GM04504 (cell line): ENCODE data around the gene GGCT.

ENCODE experiments used
- DNase-seq: peaks from one replicate; pipeline ENCODE4 v3.0.0-alpha.2; 2012; ENCODE audit warnings: low read depth

The GGCT gene

DNA sequence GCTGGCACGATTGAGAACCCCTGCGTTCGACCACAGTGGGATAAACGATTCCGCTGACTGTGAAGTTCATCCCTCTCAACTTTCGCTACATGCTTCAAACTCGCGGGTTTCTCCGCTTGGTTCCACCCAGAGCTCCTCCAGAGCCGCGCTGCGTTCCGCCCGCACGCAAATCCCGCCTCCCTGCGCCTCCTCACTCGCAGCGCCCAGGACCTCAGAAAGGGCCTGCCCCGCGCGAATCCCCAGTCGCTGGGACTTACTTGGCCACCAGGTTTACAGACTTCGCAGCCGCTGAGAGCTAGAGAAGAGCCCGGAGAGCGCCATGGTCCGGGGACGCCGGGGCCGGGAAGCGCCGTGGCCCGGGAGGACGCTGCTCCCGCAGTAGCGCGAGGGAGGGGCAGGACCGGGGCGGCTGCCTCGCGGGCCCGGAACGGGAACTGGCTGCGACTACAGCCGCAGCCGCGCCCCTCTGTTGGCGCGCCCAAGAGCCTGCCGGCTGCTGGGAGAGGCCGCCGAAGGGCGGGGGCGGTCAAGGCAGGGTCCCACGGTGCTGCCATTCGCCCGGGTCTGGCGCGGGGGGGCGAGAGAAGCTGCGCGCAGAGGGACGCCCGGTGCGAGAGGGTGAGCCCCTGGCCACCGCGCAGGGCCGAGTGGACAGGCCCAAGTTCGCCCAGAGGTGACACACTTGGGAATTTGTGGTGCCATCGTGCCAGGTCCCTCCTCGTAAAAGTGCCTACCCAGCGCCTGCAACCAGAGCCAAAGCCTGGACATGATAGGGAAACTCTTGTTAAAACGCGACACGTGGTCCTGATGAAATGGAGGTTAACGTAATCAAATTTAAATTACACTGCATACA is 26.1 kb downstream of the GGCT start, which contains the start of gene NOD1:
Gene NOD1 (minus strand): TSS at position 436 of the 853 bp plus-strand sequence. CDS start 21,863 bp downstream, outside the sequence.
- DNase-seq, result no peak

DNA sequence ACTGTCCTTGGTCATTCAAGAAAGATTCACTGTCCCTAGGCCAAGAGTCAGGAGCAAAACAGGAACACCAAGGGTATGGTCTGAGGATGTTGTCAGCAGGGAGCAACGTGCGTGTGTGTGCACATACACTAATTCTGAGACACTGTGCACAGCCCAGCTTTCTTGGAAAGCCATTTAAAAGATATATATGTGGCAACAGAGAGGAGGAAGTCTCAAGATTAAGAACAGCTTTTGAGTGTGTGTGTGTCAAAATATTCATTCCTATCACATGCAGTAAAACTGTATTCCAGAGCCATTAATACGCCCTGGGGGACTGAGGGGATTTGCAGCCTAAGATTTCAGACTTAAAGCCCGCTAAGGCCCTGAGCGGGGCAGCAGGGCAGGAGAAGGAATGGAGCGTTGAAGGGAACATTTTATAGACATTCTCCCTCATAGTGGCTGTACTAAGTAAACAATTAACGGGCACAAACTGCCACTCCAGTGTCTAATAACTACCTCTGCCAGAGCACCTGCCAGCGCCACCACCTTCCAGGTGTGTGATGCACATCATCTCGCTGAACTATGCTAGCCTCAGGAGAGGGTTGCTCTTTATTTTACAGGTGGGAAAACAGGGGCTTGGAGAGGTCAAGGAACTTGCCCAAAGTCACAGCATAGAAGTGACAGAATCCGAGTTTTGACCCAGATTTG is 28.0 kb downstream of the GGCT start:
- no peak for DNase-seq

DNA sequence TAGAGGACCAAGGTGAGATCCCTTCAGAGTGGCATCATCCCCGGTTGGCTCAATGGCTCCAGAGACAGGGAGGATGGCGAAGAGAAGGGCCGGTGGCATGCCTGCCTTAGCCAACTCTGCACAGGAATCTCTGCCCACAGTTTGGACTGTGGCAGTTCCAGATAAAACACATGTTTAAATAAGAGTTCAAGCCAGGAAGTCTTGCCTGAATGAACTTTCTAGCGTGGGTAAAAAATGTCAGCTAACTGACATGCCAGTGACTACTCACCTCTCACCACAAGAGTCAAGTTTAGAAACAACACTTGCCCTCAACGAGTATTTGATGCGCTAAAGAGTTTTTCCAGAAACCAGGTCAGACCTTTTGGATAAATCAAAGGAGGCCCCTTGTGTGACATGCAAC is 29.0 kb downstream of the GGCT start:
- no peak for DNase-seq

DNA sequence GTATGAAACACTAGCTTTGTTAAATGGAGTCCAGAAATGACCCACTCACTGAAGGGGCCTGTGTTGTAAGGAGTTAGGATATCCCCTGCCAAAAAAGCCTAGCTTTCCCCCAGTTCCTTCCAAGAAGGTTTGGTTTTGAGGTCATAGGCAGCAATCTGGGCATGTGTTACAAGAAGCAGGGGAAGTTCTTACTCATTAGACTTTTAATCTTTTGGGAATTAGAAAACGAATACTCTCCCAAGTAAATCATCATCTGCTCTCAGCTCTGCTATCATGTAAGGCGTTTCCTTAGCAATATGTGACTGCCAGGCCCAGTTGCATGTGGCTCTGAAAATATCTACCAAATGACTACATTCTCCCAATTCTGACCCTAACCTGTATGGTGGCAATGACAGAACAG is 29.7 kb downstream of the GGCT start:
- DNase-seq, result peak; percentile 74

DNA sequence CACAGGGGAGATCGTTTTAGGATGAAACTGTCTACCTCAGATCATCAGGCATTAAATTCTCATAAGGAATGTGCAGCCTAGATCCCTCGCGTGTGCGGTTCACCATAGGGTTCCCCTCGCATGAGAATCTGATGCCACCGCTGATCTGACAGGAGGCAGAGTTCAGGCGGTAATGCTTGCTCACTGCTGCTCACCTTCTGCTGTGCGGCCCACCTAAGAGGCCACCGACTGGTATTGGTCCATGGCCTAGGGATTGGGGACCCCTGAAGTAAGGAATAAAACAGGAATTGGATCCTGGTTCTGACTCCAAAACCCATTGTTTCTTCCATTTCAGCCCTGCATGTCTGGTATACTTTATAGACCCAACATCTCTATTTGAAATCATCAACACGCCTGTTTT is 30.1 kb downstream of the GGCT start:
- DNase-seq, result no peak

DNA sequence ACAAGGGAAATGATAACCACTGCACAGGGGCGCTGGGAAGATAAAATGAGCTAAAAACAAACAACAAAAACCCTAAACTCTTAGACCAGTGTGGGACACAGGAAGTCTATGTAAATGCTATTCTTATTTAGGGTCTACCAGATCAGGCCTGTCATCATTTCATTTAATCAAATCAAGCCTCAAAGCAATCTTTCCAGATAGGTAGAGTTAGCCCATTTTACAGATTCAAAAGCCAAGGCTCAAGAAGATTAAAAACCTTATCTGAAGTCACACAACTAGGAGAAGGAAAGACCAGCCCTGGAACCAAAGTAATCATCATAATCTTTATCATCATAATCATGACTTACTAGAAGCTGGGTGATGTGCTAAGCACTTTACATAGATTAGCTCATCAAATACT is 30.7 kb downstream of the GGCT start:
- DNase-seq, result no peak

DNA sequence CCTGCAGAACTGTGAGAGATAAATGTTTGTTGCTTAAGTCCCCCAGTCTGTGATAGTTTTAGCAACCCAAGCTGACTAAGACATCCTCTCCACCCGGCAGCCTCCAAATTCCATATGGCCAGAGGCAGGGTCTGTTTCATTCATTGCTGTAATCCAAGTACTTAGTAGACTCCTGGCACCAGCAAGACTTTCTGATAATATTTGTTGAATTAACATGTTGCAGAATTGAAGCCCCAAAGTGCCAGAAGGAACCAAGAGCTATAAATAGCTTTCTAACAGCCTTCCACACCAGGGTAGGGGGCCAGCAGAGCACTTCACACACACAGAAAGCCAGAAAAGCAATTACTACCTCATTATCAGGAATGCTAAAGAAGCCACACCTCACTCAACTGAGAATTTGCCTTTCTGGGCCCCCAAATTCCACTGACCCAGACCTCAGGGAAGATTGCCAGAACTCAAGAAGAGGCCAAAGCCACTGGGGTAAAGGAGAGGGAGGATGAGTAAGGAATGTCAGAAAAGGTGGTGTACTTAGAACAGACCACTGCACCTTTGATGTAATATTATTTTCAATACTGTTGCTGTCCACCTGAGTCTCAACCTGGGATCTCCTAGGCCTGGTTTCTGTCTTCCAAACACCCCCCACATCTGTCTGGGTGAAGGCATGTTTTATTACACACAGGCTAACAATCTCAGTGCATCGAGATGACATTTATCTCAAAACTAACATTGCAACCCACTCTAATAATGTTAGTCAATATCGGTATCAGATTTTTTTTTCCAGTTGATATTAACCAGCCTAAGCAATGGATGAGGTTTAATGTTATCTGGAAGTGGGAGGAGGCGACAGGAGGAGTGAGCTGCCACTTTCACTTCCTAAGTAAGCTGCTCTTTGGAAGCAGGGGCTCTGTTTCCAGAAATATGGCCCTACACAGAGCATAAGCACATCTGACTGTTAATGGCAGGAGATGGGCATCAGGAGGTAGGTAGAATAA is 31.5 kb downstream of the GGCT start:
- DNase-seq, result no peak

DNA sequence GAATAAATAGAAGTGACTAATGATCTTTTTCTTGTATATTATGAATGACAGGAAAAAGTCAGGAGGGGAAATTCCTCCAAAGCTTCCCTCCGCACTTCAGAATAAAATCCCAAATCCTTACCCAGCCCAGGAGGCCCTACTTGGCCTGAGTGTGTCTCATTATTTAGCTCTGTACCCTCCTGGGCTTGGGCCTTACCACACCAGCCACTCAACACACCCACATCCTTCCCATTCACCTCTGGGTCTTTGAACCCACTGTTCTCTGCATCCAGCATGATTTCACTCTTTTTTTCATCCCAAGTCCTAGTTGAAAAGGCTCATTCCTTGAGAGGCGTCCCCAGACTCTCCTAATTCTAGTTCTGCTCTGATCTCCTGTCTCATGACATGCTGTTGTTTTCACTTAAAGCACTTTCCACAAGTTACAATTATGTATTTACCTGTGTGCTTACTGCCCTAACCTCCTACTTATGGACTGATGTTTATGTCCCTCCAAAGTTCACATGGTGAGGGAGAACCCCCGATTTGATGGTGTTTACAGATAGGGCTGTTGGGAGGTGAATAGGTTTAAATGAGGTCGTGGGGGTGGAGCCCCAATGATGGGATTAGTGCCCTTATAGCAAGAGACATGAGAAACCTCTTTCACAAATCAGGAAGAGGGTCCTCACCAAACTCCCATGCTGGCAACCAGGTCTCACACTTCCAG is 32.4 kb downstream of the GGCT start:
- no peak for DNase-seq

DNA sequence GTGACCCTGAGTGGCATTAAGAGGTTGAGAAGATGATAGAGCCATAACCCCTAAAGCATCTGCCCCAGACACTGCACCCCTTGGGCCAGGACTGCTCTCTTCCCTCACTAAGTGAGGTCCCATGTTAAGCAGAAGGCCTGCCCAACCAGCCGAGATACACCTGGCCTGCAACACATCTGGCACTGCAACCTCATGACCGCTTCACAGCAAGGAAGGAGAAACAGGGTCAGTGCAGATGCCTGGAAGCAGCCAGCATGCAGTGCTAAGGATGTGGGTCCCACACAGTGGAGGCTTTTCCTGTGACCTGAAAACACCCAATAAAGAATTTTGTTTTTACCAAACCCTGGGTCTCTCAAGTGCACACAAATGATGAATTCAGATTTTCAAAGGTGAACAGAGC is 33.4 kb downstream of the GGCT start:
- DNase-seq, result no peak

DNA sequence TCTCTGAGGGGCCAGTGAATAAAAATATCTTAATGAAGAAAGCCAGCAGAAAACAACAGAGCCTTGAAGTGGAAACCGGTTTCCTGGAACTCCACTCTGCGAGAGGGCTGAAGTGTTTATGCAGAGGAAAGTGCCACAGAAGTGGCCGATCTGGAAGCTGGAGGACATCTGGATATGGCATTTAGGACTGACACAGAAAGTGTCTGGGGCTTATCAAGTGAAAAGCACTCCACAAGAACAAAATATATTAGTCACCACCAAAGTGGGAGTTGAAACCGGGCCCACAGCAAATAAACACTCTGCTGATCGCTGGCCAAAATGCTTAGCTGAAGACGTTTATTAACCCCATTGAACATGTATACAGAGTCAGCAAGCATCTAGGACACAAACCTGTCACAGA is 33.9 kb downstream of the GGCT start:
- peak; percentile 60 for DNase-seq

DNA sequence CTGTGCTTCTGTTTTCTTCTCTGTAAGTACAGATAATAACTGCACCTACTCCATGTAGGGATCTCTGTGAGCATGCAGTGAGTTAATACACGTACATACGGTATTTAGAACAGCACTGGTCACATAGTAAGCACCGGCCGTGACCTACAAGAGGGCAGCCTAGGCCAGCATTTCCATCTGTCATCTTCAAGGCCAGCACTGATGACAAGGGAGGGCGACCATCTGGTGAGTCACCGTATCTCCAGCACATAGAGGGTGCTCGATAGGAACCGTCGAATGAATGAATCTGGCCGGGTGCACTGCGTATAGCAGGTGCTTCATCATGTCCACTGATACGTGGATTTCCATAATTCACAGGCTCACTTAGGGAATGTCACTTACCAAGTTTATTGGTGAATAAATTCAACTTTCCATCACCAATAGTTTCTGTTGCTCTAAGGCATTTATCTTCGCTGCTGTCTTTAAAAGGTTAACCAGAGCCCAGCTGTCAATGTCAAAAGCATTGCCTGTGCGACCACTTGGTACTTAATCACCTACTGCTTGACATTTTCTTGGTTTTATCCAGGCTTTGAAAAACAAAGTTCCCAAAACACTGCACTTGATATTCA is 34.4 kb downstream of the GGCT start:
- no peak for DNase-seq

DNA sequence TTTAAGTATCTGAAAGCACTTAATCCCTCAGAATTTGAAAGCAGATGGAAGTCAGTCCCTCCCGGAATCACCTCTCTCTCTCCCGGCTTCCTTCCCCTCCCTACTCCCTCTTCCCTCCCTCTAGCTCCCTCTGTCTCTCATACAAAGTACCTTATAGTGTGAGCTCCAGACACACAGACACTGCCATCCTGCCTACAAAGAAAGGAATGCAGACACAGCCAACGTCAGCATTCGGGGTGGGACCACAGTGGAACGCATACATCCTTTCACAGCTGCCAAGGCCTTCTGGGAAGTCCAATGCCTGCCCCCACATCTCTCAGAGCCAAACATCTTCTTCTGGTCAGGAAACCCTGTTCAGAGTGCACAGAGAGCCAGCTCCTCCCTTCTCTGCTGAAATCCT is 35.3 kb downstream of the GGCT start:
- peak; percentile 97 for DNase-seq

DNA sequence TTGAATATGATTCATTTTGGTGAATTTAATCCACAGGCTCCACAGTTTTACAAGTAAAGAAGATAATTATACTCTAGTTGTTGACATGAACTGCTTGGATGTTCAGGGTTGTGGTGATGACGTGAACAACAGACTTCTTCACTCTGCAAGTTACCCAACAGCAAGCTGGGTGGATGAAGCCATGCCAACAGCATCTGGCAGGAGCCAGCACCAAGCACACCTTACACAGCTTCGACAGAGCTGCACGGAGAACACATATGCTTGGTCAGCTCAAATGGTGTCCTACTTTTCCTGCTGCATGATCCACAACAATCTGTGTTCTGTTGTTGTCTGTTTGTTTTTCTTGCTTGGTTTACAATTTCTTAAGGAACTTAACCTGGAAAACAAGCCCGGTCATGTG is 35.8 kb downstream of the GGCT start:
- no peak for DNase-seq

DNA sequence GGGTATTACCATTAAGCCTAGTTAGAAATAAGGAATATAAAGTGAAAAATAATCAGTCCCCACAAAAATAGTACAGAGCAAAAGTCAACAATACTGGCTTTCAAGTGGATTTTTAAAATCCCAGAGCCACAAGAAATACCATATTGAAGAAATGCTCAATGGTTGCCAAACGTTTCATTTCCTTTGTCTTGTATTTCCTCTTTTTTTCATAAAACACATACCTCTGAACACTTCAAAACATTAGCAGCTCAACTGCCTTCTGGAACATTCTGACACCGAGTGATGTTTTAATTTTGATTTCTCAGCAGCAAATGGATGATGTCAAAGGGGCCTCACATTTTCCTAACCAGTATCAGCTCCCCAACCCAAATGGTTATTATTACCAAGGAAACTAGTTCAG is 36.6 kb downstream of the GGCT start:
- DNase-seq, result no peak

DNA sequence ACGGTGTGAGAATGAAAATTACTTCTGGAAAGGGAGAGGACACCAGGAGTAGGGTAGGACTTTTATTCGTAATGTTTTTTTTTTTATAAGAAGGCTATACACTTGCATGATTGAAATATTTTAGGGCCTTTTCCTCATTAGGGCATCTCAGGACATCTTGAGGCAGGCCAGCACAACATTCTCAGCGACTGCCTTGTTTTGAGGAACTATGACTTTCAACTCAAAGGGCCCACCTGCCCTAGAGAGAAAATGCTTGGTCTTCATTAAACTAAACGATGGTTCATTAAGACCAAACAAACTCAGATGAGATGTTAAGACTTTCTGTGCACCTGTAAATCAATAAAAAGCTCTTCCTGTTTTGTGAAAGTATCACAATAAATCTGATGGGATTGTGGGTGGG is 37.4 kb downstream of the GGCT start:
- no peak for DNase-seq

DNA sequence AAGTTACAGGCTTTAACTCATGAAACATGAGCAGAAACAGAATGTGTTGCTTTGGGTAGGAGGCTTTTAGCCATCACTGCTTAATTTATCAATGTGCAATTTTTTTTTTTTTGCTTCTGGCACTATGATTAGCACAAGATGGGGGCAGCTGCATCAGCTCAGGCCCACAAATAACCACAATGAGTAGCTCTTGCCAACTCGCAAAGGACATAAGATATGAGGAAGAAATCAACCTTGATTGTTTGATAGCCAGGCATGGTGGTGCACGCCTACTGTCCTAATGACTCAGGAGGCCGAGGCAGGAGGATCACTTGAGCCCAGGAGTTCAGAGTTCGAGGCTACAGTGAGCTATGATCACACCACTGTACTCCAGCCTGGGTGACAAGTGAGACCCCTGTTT is 38.4 kb downstream of the GGCT start:
- DNase-seq, result no peak

DNA sequence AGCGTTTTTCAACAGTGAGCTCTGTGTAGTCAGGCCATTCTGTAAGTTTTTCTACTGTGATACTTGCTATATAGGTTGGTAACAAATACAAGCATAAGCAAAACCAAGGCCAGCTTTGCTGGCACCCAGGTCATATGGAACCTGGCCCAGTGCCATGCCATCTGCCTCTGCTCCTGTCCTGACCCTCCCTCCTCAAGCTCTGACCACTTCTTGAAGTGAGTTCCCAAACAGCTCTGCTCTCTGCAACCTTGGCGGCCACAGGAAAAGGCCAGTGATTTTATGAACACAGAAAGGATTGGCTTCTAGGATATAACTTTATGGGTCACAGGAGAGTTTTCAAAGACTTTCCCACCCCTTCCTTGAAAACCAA is 38.8 kb downstream of the GGCT start:
- DNase-seq, result no peak

DNA sequence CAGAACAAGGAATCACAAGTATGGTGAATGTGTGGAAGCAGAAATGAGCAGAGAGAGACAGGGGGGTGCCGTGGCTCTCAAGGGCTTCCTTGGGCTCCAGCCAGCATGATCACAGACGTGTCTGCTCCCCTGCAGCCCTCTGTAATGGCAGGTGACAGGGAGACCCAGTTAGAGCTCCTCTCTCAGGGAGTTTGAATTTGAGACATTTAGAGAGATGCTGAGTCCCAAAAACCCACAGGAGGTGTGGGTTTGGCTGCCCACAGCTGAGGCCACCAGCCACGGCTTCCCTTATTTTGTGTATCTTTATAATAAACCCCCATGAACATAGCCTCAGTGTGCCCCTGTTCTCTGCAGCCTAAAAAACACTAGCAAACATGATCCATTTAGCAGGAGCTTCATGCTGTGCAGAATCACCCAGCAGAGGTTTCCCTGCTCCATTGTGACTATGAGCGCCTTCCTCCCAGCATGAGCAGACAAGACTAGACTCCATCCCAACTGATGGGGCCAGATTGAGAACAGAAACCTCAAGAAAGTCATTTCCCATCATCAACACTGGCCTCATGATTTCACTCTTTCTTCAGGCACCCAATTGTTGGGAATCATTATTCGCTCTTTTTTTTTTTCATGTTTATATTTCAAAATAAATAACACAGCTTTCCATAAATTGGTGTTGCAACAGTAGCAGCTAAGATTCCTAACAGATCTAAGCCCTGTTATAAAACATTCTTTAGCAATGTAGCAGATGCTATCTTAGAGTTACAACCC is 39.4 kb downstream of the GGCT start:
- DNase-seq, result no peak

DNA sequence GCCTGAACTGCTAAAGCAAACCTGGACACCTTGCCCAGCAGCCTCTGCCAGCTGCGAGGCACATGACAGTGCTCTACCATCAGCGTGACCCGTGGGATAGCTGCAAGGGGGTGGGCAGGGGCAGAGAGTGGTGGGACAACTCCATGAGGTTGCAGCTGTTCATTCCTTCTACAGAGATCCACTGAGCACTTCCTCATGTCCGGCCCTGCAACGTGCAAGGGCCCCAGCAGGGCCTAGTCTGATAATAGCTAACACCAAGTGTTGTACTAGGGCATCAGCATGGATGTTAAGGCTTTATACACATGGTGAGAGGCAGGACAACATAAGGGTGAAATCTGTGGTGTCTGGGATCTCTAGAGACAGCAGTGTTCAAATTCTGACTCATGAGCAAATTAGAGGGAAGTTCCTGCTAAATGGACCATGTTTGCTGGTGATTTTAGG is 40.4 kb downstream of the GGCT start:
- DNase-seq, result no peak

DNA sequence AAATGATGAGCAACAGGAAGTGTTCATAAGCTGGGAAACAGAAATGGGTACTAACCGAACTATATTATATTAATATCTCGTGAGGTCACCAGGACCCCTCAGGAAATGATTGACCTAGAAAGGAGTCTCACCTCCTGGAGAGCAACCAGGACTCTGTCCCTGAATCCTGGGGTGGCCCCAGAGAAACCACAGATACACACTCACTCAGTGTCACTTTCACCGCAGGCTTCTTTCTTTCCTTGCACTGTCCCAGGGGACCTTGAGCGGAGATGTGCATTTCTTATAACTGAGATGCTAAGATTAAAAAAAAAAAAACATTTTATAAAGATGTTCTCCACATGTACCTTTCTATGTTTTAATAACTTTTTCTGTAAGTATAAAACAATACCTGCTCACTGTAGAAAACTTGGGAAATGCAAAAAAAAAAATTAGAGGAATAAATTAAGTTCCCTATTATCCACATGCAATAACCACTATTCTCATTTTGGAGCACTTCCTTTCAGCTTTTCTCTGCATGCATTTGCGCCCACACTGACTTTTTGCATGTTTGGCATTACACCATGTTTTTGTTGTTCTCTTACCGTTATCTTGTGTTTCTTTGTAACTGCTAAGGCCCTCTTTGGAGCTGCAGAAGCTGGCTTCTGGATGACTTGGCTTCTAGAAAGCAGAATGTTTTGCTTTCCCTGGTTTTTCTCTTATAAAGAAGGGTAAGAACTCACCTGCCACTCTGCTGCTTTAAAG is 41.1 kb downstream of the GGCT start:
- DNase-seq, result no peak
